Mesenchymal stem cell (in vitro differentiated cells and primary cell): ENCODE results near the gene CATSPER1.

Source experiments
- DNase-seq: peaks from one replicate; pipeline ENCODE4 v3.0.0-alpha.2; 2013
- H2AFZ ChIP-seq: one replicate; pipeline ENCODE4 v1.6.1; 2013; ENCODE audit warnings: low read depth, mild to moderate bottlenecking, control low read depth, inconsistent platforms, low read length, moderate library complexity
- H2AK5ac ChIP-seq: 2 replicates; pipeline ENCODE4 v1.6.1; 2013; ENCODE audit warnings: low read length, moderate library complexity, mild to moderate bottlenecking, inconsistent platforms; ENCODE audit not compliant: severe bottlenecking
- H2BK120ac ChIP-seq: one replicate; pipeline ENCODE4 v1.6.1; 2013; ENCODE audit warnings: low read depth, mild to moderate bottlenecking, inconsistent platforms, low read length, moderate library complexity
- H2BK12ac ChIP-seq, 2 experiments: one replicate each; pipeline ENCODE4 v1.6.1; 2013; ENCODE audit warnings: inconsistent platforms in 2 of 2, low read length in 2 of 2, mild to moderate bottlenecking in 2 of 2, moderate library complexity in 2 of 2, control low read depth in 1 of 2
- H2BK15ac ChIP-seq: one replicate; pipeline ENCODE4 v1.6.1; 2013; ENCODE audit warnings: mild to moderate bottlenecking, low read depth, inconsistent platforms; ENCODE audit not compliant: poor library complexity, severe bottlenecking
- H2BK5ac ChIP-seq: 2 replicates; pipeline ENCODE4 v1.6.1; 2013; ENCODE audit warnings: low read depth, mild to moderate bottlenecking, low read length, control low read depth, inconsistent platforms; ENCODE audit not compliant: poor library complexity, severe bottlenecking
- H3K14ac ChIP-seq, 2 experiments: one replicate each; pipeline ENCODE4 v1.6.1; 2013; ENCODE audit warnings: inconsistent platforms in 2 of 2, low read length in 2 of 2, control low read depth in 1 of 2, mild to moderate bottlenecking in 1 of 2, moderate library complexity in 1 of 2
- H3K18ac ChIP-seq, 2 experiments: one replicate each; pipeline ENCODE4 v1.6.1; 2013; ENCODE audit warnings: inconsistent platforms in 2 of 2, low read length in 2 of 2, control low read depth in 1 of 2, low read depth in 1 of 2, mild to moderate bottlenecking in 1 of 2
- H3K23ac ChIP-seq, 2 experiments: one replicate each; pipeline ENCODE4 v1.6.1; 2013; ENCODE audit warnings: inconsistent platforms in 2 of 2, low read length in 2 of 2, mild to moderate bottlenecking in 2 of 2, moderate library complexity in 2 of 2, control low read depth in 1 of 2
- H3K27ac ChIP-seq: 2 replicates; pipeline ENCODE4 v1.5.1; 2013; ENCODE audit warnings: mild to moderate bottlenecking, moderate library complexity, low read length, control low read depth, inconsistent platforms; ENCODE audit not compliant: poor library complexity, severe bottlenecking
- H3K27me3 ChIP-seq, 2 experiments: 2 replicates each; pipeline versions ENCODE4 v1.6.1 to v1.7.0; 2013; ENCODE audit warnings: low read length in 2 of 2, mild to moderate bottlenecking in 2 of 2, moderate library complexity in 2 of 2, control low read depth in 1 of 2, inconsistent platforms in 1 of 2; ENCODE audit not compliant: control insufficient read depth in 1 of 2, insufficient read depth in 1 of 2
- H3K36me3 ChIP-seq, 2 experiments: 2 replicates each; pipeline versions ENCODE4 v1.6.1 to v1.7.0; 2013; ENCODE audit warnings: low read length in 2 of 2, control low read depth in 1 of 2, inconsistent platforms in 1 of 2, low read depth in 1 of 2, mild to moderate bottlenecking in 1 of 2; ENCODE audit not compliant: insufficient read depth in 2 of 2, control insufficient read depth in 1 of 2
- H3K4ac ChIP-seq, 2 experiments: one replicate each; pipeline ENCODE4 v1.6.1; 2013; ENCODE audit warnings: inconsistent platforms in 2 of 2, low read length in 2 of 2, mild to moderate bottlenecking in 2 of 2, moderate library complexity in 2 of 2, control low read depth in 1 of 2, low read depth in 1 of 2
- H3K4me1 ChIP-seq: 2 replicates; pipeline ENCODE4 v1.6.1; 2013; ENCODE audit warnings: low read depth, low read length, control low read depth; ENCODE audit not compliant: control insufficient read depth, insufficient read depth
- H3K4me2 ChIP-seq: 2 replicates; pipeline ENCODE4 v1.6.1; 2013; ENCODE audit warnings: low read length, mild to moderate bottlenecking, inconsistent platforms; ENCODE audit not compliant: poor library complexity, severe bottlenecking
- H3K4me3 ChIP-seq, 2 experiments: 2 replicates each; pipeline versions ENCODE4 v1.5.1 to v1.7.0; 2013; ENCODE audit warnings: low read length in 2 of 2, mild to moderate bottlenecking in 2 of 2, control low read depth in 1 of 2, low read depth in 1 of 2; ENCODE audit not compliant: insufficient read depth in 1 of 2
- H3K79me1 ChIP-seq: replicated peaks from 2 replicates; pipeline ENCODE4 v1.6.1; 2013; ENCODE audit warnings: mild to moderate bottlenecking, control low read depth, low read length, inconsistent platforms; ENCODE audit not compliant: poor library complexity, severe bottlenecking
- H3K9ac ChIP-seq: 2 replicates; pipeline ENCODE4 v1.7.0; 2013; ENCODE audit warnings: mild to moderate bottlenecking, low read length, moderate library complexity
- H3K9me3 ChIP-seq: 2 replicates; pipeline ENCODE4 v1.7.0; 2013; ENCODE audit warnings: mild to moderate bottlenecking, low read length; ENCODE audit not compliant: control insufficient read depth
- H4K8ac ChIP-seq: one replicate; pipeline ENCODE4 v1.6.1; 2013; ENCODE audit warnings: inconsistent platforms, mild to moderate bottlenecking, low read length, moderate library complexity
- H4K91ac ChIP-seq: one replicate; pipeline ENCODE4 v1.6.1; 2013; ENCODE audit warnings: mild to moderate bottlenecking, low read length, inconsistent platforms
- WGBS: methylation state at CpG from one replicate; pipeline ENCODE4 v1.1.7; 2013; ENCODE audit warnings: mixed read lengths; 5-methylcytosine and 5-hydroxymethylcytosine counted together

The CATSPER1 gene

GRCh38 chr11:66069715-66070603 is 43.7 kb upstream of the CATSPER1 start, which contains the start of gene PACS1:
PACS1 (plus strand) TSS chr11:66070272; CDS start chr11:66070487, 215 bp downstream.
- H3K14ac ChIP-seq, result peak within 1 kb of the TSS; percentile 43 to 97
- peak; percentile 73 for DNase-seq
- H2BK120ac ChIP-seq, result peak within 1 kb of the TSS; percentile 78
- peak within 1 kb of the TSS; percentile 62 for H4K8ac ChIP-seq
- H3K79me1 ChIP-seq, result peaks cover 9% of the 10 kb centered on the region
- peak within 1 kb of the TSS; percentile 79 to 97 for H3K4me3 ChIP-seq
- H2BK5ac ChIP-seq, result peak within 1 kb of the TSS; percentile 80
- H2AFZ ChIP-seq, result peak within 1 kb of the TSS; percentile 90
- WGBS, result 2% methylated on average over 43 of the region's 120 CpGs
- peak within 1 kb of the TSS in 1 of 2 experiments; percentile 90 for H3K23ac ChIP-seq
- H3K4me2 ChIP-seq, result peak within 1 kb of the TSS; percentile 81
- H3K27me3 ChIP-seq, result no peaks in the 10 kb centered on the region
- peak within 1 kb of the TSS; percentile 20 to 93 for H2BK12ac ChIP-seq
- peak within 1 kb of the TSS; percentile 96 for H2AK5ac ChIP-seq
- H2BK15ac ChIP-seq, result peak within 1 kb of the TSS; percentile 85
- no peaks in the 10 kb centered on the region for H3K9me3 ChIP-seq
- peak within 1 kb of the TSS; percentile 90 for H4K91ac ChIP-seq
- H3K27ac ChIP-seq, result peak within 1 kb of the TSS; percentile 87
- H3K9ac ChIP-seq, result peak within 1 kb of the TSS; percentile 89
- peak within 1 kb of the TSS; percentile 86 to 98 for H3K18ac ChIP-seq
- peaks cover 13% of the 10 kb centered on the region for H3K4me1 ChIP-seq
- peak within 1 kb of the TSS; percentile 68 to 98 for H3K4ac ChIP-seq
- peaks cover 42 to 64% of the 10 kb centered on the region in 2 experiments for H3K36me3 ChIP-seq

GRCh38 chr11:66068923-66069714 is 42.8 kb upstream of the CATSPER1 start:
- peak overlapping the region; percentile 68 to 93 for H3K4ac ChIP-seq
- H3K27ac ChIP-seq, result peak overlapping the region; percentile 87
- peaks cover 9% of the 10 kb centered on the region for H3K79me1 ChIP-seq
- peak overlapping the region; percentile 55 for H4K8ac ChIP-seq
- no peak overlapping the region for H2BK120ac ChIP-seq
- H3K23ac ChIP-seq, result peak overlapping the region in 1 of 2 experiments; percentile 90
- H2BK5ac ChIP-seq, result peak overlapping the region; percentile 80
- H2AFZ ChIP-seq, result no peak overlapping the region
- H3K4me2 ChIP-seq, result peak overlapping the region; percentile 75
- peak; percentile 96 for DNase-seq
- no peaks in the 10 kb centered on the region for H3K27me3 ChIP-seq
- H3K4me1 ChIP-seq, result peaks cover 13% of the 10 kb centered on the region
- H3K14ac ChIP-seq, result peak overlapping the region in 1 of 2 experiments; percentile 39
- H3K36me3 ChIP-seq, result peaks cover 43 to 66% of the 10 kb centered on the region in 2 experiments
- H4K91ac ChIP-seq, result peak overlapping the region; percentile 44
- no peaks in the 10 kb centered on the region for H3K9me3 ChIP-seq
- H3K18ac ChIP-seq, result peak overlapping the region; percentile 79 to 84
- WGBS, result 74% methylated on average over 14 of the region's 14 CpGs
- H3K4me3 ChIP-seq, result peak overlapping the region; percentile 72 to 97
- H3K9ac ChIP-seq, result peak overlapping the region; percentile 89
- peak overlapping the region; percentile 69 to 90 for H2BK12ac ChIP-seq
- H2AK5ac ChIP-seq, result peak overlapping the region; percentile 96
- no peak overlapping the region for H2BK15ac ChIP-seq

GRCh38 chr11:66068154-66068821 is 42.0 kb upstream of the CATSPER1 start:
- Histone ChIP-seq H2BK5ac (no peak overlapping the region), H3K23ac (no peak overlapping the region), H3K4me1 (peaks cover 13% of the 10 kb centered on the region), H2AK5ac (peak overlapping the region; percentile 72), H3K4me3 (no peak overlapping the region), H3K14ac (no peak overlapping the region), H3K27ac (peak overlapping the region; percentile 87), H3K36me3 (peaks cover 50 to 70% of the 10 kb centered on the region in 2 experiments), H4K91ac (no peak overlapping the region), H3K4me2 (no peak overlapping the region), H2BK12ac (peak overlapping the region in 1 of 2 experiments; percentile 69), H3K18ac (peak overlapping the region in 1 of 2 experiments; percentile 41), H3K27me3 (no peaks in the 10 kb centered on the region), H3K4ac (no peak overlapping the region), H2BK120ac (no peak overlapping the region), H3K79me1 (peaks cover 13% of the 10 kb centered on the region), H4K8ac (peak overlapping the region; percentile 39), H3K9me3 (no peaks in the 10 kb centered on the region), H2AFZ (no peak overlapping the region), H2BK15ac (peak overlapping the region; percentile 41), H3K9ac (peak overlapping the region; percentile 89)
- WGBS, result 62% methylated on average over 15 of the region's 17 CpGs
- peak; percentile 81 for DNase-seq
